ENCODE data around the gene DNAL1. TPM values are rescaled to one million over a fixed set of nuclear protein-coding genes. Genes with fewer than 3 reads are reported as not detected.

DNAL1 gene
- total RNA-seq, 1 donor from 2014 or later, result 29.4 TPM

DNA sequence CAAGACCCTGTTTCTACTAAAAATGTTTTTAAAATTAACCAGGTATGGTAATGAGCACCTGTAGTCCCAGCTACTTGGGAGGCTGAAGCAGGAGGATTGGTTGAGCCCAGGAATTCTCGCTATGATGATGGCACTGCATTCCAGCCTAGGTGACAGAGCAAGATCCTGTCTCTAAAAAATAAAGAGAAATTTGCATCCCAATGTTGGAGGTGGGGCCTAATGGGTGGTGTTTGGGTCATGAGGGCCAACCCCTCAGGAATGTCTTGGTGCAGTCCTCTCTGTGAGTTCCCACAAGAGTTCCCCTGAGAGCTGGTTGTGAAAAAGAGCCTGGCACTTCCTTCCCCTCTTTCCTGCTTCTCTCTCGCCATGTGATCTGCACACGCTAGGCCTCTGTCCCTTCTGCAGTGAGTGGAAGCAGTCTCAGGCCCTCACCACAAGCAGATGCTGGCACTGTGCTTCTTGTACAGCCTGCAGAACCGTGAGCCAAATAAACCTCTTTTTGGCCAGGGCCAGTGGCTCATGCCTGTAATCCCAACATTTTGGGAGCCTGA, 21.2 kb upstream of the DNAL1 start:
- Mint-ChIP-seq H3K27me3 (ENCODE audit: insufficient read depth, low read depth) (no peaks in the 10 kb centered on the region), H3K4me3 (no peak overlapping the region), H3K9me3 (no peaks in the 10 kb centered on the region), H3K27ac (no peak overlapping the region), H3K4me1 (no peaks in the 10 kb centered on the region), H3K36me3 (no peaks in the 10 kb centered on the region)
- no peak for TF ChIP-seq EZH2phosphoT487 (IDR thresholded peaks at IDR 0.05)
- TF ChIP-seq, protein P1, sequence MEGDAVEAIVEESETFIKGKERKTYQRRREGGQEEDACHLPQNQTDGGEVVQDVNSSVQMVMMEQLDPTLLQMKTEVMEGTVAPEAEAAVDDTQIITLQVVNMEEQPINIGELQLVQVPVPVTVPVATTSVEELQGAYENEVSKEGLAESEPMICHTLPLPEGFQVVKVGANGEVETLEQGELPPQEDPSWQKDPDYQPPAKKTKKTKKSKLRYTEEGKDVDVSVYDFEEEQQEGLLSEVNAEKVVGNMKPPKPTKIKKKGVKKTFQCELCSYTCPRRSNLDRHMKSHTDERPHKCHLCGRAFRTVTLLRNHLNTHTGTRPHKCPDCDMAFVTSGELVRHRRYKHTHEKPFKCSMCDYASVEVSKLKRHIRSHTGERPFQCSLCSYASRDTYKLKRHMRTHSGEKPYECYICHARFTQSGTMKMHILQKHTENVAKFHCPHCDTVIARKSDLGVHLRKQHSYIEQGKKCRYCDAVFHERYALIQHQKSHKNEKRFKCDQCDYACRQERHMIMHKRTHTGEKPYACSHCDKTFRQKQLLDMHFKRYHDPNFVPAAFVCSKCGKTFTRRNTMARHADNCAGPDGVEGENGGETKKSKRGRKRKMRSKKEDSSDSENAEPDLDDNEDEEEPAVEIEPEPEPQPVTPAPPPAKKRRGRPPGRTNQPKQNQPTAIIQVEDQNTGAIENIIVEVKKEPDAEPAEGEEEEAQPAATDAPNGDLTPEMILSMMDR (IDR thresholded peaks at IDR 0.05), result no peak
- TF ChIP-seq EZH2 (IDR thresholded peaks at IDR 0.05), result no peak
- Histone ChIP-seq H3K27ac (no peak overlapping the region), H3K36me3 (no peaks in the 10 kb centered on the region), H3K79me2 (ENCODE audit: low read depth) (no peaks in the 10 kb centered on the region), H3K4me3 (no peak overlapping the region), H3K27me3 (peaks cover 21% of the 10 kb centered on the region), H3K4me1 (no peaks in the 10 kb centered on the region), H3F3A (ENCODE audit: low read depth) (no peaks in the 10 kb centered on the region), H3K9ac (no peak overlapping the region), H3K4me2 (no peak overlapping the region), H3K9me3 (ENCODE audit: low read depth) (no peaks in the 10 kb centered on the region), H4K20me1 (ENCODE audit: low read depth) (no peaks in the 10 kb centered on the region), H2AFZ (replicated peaks) (no peak overlapping the region)
- DNase-seq (ENCODE audit: low spot score), result no peak

DNA sequence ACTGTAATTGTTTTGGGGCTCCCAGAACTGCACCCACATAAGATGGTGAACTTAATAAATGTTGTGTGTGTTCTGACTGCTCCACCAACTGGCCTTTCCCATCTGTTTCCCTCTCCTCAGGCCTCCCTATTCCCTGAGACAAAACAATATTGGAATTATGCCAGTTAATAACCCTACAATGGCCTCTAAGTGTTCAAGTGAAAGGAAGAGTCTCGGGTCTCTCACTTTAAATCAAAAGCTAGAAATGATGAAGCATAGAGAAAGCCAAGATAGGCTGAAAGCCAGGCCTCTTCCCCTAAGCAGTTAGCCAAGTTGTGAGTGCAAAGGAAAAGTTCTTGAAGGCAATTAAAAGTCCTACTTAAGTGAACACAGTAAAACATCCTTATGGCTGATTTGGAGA, 19.1 kb upstream of the DNAL1 start:
- Histone ChIP-seq H3K4me1 (no peaks in the 10 kb centered on the region), H3F3A (ENCODE audit: low read depth) (no peaks in the 10 kb centered on the region), H3K27ac (no peak overlapping the region), H3K36me3 (no peaks in the 10 kb centered on the region), H3K9ac (no peak overlapping the region), H3K27me3 (peaks cover 2% of the 10 kb centered on the region), H2AFZ (replicated peaks) (no peak overlapping the region), H3K79me2 (ENCODE audit: low read depth) (no peaks in the 10 kb centered on the region), H3K4me3 (no peak overlapping the region), H3K4me2 (no peak overlapping the region), H3K9me3 (ENCODE audit: low read depth) (no peaks in the 10 kb centered on the region), H4K20me1 (ENCODE audit: low read depth) (no peaks in the 10 kb centered on the region)
- no peaks in the 10 kb centered on the region for H3K9me3 Mint-ChIP-seq
- TF ChIP-seq, protein P1 (IDR thresholded peaks at IDR 0.05), result no peak
- no peak for TF ChIP-seq EZH2 (IDR thresholded peaks at IDR 0.05)
- H3K4me3 Mint-ChIP-seq, result no peak overlapping the region
- no peak for DNase-seq (ENCODE audit: low spot score)
- no peak overlapping the region for H3K27ac Mint-ChIP-seq
- H3K36me3 Mint-ChIP-seq, result no peaks in the 10 kb centered on the region
- H3K4me1 Mint-ChIP-seq, result no peaks in the 10 kb centered on the region
- no peaks in the 10 kb centered on the region for H3K27me3 Mint-ChIP-seq (ENCODE audit: insufficient read depth, low read depth)

DNA sequence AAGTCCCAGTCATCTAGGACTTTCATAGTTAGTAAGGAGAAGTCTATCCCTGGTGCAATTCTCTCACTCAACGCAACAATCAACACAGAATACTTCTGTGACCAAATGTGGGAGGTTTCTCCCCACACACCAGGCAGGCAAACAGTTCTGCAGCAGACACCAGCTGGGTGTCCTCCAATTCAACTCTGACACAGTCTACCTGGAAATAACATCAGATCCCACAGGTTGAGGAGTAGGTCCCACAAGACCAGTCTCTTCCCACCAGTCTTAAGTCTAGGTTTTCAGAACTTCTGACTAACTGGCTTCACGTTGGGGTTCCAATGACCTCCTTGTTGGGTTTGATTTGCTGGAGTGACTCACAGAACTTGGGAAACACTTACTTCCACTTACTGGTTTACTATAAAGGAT, 17.6 kb upstream of the DNAL1 start:
- Mint-ChIP-seq H3K27me3 (ENCODE audit: insufficient read depth, low read depth) (no peaks in the 10 kb centered on the region), H3K4me3 (no peak overlapping the region), H3K36me3 (no peaks in the 10 kb centered on the region), H3K4me1 (no peaks in the 10 kb centered on the region), H3K27ac (no peak overlapping the region), H3K9me3 (no peaks in the 10 kb centered on the region)
- H4K20me1 ChIP-seq (ENCODE audit: low read depth), result no peaks in the 10 kb centered on the region
- H3F3A ChIP-seq (ENCODE audit: low read depth), result no peaks in the 10 kb centered on the region
- TF ChIP-seq, protein P1 (IDR thresholded peaks at IDR 0.05), result no peak
- TF ChIP-seq EZH2phosphoT487 (IDR thresholded peaks at IDR 0.05) (no peak), EZH2 (IDR thresholded peaks at IDR 0.05) (no peak)
- no peak overlapping the region for H2AFZ ChIP-seq (replicated peaks)
- no peaks in the 10 kb centered on the region for H3K79me2 ChIP-seq (ENCODE audit: low read depth)
- H3K4me3 ChIP-seq, result no peak overlapping the region
- no peaks in the 10 kb centered on the region for H3K36me3 ChIP-seq
- no peak overlapping the region for H3K4me2 ChIP-seq
- H3K4me1 ChIP-seq, result no peaks in the 10 kb centered on the region
- no peak overlapping the region for H3K9ac ChIP-seq
- no peak for DNase-seq (ENCODE audit: low spot score)
- H3K9me3 ChIP-seq (ENCODE audit: low read depth), result no peaks in the 10 kb centered on the region
- no peak overlapping the region for H3K27ac ChIP-seq
- H3K27me3 ChIP-seq, result no peaks in the 10 kb centered on the region
